Astrocyte of the cerebellum (primary cell): ENCODE results near the gene OLFM1.
"Not testable (repeated sequence)": the region's sequence is repeated elsewhere in the genome, so short reads cannot be mapped to it uniquely, and the experiment has no call there.

Experiments
- DNase-seq: peaks from one replicate; pipeline ENCODE4 v3.0.0-alpha.2; 2011; ENCODE audit warnings: low read depth
- H3K4me3 ChIP-seq: 2 replicates; pipeline ENCODE4 v1.5.1; 2011; ENCODE audit warnings: mild to moderate bottlenecking, low read depth, low read length, moderate library complexity
- in situ Hi-C: cut with HindIII; loops from 2 replicates; pipeline ENCODE4 v1.10.0; 2017; ENCODE audit warnings: low sequenced_read_pairs
- TF ChIP-seq, protein P1 (sequence below): IDR thresholded peaks from 2 replicates; pipeline ENCODE4 v1.5.1; 2012; ENCODE audit warnings: low read length, low read depth, moderate library complexity, mild to moderate bottlenecking; ENCODE audit errors: missing control alignments

Gene OLFM1

DNA sequence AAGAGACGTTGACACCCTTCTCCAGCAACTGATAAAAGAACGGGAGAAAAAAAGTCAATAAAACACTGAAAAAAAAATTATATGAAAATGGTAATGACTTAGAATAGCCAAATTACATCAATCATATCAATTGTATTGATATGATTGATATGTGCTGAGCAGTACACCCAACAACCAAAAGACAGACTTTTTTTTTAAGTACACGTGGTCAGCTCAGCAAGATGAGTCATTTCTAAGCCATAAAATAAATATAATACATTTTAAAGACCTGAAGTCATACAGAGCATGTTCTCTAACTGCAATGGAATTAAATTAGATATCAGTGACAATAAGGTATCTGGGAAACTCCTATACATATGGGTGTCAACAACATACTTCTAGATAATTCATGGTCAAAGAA, 30.9 kb upstream of the OLFM1 start:
- in situ Hi-C loops, result no loop called here
- no peak for DNase-seq
- TF ChIP-seq, protein P1, sequence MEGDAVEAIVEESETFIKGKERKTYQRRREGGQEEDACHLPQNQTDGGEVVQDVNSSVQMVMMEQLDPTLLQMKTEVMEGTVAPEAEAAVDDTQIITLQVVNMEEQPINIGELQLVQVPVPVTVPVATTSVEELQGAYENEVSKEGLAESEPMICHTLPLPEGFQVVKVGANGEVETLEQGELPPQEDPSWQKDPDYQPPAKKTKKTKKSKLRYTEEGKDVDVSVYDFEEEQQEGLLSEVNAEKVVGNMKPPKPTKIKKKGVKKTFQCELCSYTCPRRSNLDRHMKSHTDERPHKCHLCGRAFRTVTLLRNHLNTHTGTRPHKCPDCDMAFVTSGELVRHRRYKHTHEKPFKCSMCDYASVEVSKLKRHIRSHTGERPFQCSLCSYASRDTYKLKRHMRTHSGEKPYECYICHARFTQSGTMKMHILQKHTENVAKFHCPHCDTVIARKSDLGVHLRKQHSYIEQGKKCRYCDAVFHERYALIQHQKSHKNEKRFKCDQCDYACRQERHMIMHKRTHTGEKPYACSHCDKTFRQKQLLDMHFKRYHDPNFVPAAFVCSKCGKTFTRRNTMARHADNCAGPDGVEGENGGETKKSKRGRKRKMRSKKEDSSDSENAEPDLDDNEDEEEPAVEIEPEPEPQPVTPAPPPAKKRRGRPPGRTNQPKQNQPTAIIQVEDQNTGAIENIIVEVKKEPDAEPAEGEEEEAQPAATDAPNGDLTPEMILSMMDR, result no peak
- no peak overlapping the region for H3K4me3 ChIP-seq

DNA sequence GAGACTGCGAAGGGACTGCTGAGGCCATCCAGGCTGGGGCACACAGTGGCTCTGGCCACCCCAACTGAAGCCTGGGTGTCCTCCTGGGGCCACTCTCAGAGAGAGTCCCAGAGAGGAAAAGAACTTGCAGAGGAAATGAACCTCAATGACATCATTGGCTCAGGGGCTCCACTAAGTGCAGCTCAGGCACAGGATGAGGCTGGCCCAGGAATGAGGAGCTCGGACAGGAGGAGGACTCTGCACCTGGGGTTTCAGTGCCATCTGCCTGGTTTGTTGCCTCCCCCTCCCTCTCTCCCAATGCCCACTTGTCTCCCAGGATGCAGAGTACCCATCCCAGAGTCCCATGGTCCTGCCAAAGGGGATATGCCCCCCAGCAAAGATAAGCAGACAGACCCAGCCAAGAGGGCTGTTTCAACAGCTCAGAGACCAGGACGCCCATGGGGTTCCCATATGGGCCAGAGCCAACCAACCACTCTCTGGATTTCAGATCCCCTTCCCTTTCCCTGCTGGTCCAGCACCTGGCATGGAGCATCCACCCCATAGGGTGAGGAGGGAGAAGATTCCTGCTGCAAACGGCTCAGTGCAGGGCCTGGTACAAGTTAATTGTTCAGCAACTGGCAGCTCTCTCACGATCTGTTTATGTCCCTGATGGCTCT, 26.9 kb upstream of the OLFM1 start:
- in situ Hi-C loops, result no loop called here
- DNase-seq, result no peak
- TF ChIP-seq, protein P1, result no peak
- no peak overlapping the region for H3K4me3 ChIP-seq

DNA sequence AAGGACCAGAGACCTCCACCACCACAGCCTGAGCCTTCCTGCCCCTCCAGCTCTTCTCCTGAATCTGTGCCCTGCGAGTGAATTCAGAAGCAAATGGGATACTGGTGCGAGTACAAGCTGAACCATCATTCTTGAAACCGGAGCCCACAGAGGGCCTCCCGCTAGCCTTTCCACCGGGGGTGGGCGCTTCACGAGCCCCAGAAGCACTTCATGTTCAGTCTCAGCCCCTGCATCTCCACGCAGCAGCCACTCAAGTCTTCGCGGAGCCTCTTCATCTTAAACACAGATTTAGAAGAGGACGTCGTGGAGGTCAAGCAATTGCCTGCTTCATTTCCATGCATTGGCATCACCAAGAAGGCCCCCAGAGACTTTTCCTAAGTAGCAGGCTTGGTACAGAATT, 26.0 kb upstream of the OLFM1 start:
- in situ Hi-C loops, result no loop called here
- no peak overlapping the region for H3K4me3 ChIP-seq
- TF ChIP-seq, protein P1, result no peak
- no peak for DNase-seq

DNA sequence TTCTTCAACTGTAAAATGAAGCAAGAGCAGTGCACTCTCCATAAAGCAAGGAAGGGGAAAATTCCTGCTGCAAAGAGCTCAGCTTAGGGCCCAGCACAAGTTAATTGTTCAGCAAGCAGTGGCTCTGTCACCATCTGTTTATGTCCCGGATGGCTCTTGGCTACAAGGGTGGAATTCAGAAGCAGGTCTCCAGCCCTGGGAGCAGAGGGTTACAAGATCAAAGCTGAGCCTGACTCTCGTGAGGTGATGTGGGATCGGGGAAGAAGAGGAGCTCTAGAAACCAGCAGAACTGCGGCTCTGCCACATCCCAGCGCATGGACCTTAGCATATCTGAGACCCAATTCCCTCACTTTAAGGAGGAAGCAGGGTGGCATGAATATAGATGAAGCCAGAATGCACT, 25.2 kb upstream of the OLFM1 start:
- no peak for DNase-seq
- TF ChIP-seq, protein P1, result no peak
- no peak overlapping the region for H3K4me3 ChIP-seq
- in situ Hi-C loops, result no loop called here

DNA sequence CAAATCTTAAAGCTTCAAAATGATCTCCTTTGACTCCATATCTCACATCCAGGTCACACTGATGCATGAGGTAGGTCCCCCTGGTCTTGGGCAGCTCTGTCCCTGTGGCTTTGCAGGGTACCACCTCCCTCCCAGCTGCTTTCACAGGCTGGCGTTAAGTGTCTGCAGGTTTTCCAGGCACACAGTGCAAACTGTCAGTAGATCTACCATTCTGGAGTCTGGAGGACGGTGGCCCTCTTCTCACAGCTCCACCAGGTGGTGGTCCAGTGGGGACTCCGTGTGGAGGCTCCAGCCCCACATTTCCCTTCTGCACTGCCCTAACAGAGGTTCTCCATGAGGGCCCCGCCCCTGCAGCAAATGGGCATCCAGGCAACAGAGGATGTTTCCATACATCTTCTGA, 24.0 kb upstream of the OLFM1 start:
- H3K4me3 ChIP-seq, in situ Hi-C loops, DNase-seq: not testable (repeated sequence)

DNA sequence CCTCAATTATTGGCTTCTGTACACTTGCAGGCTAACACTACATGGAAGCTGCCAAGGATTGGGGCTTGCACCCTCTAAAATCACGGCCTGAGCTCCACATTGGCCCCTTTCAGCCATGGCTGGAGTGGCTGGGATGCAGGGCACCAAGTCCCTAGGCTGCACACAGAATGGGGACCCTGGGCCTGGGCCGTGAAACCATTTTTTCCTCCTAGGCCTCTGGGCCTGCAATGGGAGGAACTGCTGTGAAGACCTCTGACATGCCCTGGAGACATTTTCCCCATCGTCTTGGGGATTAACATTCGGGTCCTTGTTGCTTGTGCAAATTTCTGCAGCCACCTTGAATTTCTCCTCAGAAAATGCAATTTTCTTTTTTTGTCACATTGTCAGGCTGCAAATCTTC, 23.6 kb upstream of the OLFM1 start:
- in situ Hi-C loops, DNase-seq: not testable (repeated sequence)

DNA sequence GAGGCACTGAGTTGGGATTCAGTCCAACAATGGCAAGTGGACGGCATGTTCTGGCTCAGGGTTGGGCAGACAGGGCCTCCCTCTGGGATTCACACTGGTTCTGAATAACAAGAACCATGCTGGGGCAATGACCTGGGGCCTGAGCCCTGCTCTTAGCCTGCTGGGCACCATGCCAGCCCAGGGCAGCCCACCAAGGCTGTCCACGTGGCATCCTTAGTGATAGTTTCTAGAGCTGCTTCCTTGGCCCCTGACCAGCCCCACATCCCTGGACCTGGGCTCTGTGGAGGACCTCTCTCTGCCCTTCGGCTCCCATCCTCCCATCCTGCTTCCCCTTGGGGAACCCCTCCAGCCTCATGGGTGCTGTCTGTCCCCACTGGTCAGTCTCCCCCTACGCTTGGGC, 22.3 kb upstream of the OLFM1 start:
- in situ Hi-C loops, result no loop called here

More for the DNA sequence above, 23.6 kb upstream of the OLFM1 start:
- H3K4me3 ChIP-seq, result not testable (repeated sequence)

More for the DNA sequence above, 22.3 kb upstream of the OLFM1 start:
- no peak for DNase-seq
- no peak overlapping the region for H3K4me3 ChIP-seq
- TF ChIP-seq, protein P1, result no peak
